Daoy (cell line): Measurements from ENCODE around the gene BCAS4. TPM values are rescaled to one million over a fixed set of nuclear protein-coding genes. Genes with fewer than 3 reads are reported as not detected.
"Not testable (repeated sequence)": the region's sequence is repeated elsewhere in the genome, so short reads cannot be mapped to it uniquely, and the experiment has no call there.

ENCODE experiments used
- DNase-seq: peaks from one replicate; pipeline ENCODE4 v3.0.0-alpha.2; 2015; ENCODE audit warnings: low read depth
- total RNA-seq: library from RNA; depleted of rRNA; stranded (reverse); fragments of >200 nt; shearing (Covaris generic); gene quantifications from 2 replicates; pipeline ENCODE4 v1.2.3, GENCODE V29; 2014; rRNA removed

BCAS4 gene, protein sequence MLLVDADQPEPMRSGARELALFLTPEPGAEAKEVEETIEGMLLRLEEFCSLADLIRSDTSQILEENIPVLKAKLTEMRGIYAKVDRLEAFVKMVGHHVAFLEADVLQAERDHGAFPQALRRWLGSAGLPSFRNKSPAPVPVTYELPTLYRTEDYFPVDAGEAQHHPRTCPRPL
- 10.9 and 16.1 TPM in 2 replicates for total RNA-seq

DNA sequence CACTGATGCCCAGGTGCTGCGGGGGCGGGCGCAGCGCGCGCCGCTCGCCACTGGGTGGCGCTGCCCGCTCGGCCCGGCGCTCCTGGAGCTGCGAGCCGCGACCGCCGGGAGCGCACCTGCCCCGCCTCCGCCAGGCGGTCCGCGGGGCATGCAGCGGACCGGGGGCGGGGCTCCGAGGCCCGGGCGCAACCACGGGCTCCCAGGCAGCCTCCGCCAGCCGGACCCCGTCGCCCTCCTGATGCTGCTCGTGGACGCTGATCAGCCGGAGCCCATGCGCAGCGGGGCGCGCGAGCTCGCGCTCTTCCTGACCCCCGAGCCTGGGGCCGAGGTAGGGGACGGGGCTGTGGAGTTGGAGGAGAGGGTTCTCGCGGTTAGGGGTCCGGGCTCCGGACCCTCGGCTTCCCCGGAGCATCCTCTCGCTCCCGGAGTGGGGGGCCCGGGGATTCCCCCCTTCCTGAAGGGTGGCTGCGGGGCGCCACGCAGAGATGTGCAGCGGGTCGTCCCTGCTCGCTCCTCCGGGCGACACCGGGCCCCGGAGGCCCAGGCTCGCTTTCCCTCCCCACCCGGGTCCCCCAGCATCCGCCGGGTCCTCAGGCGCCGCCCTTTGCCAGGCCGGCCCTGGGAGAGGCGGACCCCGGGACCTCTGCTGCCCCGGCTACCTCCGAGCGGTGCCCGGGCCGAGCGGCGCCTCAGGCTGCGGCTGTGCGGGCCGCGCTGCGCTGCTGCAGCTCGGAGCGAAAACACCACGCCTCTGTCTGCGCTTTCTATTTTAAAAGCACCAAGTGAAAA lies at the start of gene BCAS4:
BCAS4 (plus strand) TSS at position 216 of the 789 bp plus-strand sequence; CDS start at position 239, 23 bp downstream.
- peak; percentile 89 for DNase-seq

DNA sequence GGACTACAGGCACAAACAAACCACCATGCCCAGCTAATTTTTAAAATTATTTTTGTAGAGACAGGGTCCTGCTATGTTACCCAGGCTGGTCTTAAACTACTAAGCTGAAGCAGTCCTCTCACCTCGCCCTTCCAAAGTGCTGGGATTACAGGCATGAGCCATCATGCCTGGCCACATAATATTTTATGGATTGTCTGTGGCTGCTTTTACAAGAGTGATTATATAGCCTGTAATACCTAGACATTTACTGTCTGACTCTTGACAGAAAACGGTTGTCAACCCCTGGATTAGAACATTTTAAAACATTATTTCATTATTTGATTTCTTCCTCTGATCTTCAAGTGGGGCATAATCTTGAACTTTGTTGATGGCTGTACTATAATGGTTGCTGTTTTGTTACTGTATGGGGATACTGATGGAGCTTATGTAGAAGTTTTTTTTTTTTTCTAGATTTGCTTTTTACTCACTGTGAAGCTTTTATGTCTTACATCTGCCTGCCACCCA lies 49.2 kb upstream of the BCAS4 start:
- DNase-seq, result peak; percentile 28

GRCh38 chr20:50746138-50746940 lies 48.5 kb upstream of the BCAS4 start:
- peak; percentile 23 for DNase-seq

DNA sequence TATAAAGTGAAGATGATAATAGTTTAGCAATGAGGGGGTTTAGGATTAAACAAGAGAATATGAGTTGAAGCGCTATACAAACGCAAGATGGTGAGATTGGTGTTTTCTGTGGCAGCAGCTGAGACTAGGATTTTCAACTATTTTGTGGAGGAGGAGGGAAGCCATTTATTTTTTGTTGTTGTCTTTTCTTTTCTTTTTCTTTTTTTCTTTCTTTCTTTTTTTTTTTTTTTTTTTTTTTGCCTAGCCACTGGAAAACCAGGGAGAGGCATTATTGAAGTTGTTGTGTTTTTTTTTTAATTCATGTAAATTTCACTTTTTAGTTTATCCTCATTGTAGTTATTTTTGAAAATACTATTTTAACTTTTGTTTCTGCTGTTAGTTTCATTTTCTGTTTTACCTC lies 47.6 kb upstream of the BCAS4 start:
- no peak for DNase-seq

- no peak for DNase-seq
Measured at GRCh38 chr20:50750145-50750671, 44.7 kb upstream of the BCAS4 start.

DNA sequence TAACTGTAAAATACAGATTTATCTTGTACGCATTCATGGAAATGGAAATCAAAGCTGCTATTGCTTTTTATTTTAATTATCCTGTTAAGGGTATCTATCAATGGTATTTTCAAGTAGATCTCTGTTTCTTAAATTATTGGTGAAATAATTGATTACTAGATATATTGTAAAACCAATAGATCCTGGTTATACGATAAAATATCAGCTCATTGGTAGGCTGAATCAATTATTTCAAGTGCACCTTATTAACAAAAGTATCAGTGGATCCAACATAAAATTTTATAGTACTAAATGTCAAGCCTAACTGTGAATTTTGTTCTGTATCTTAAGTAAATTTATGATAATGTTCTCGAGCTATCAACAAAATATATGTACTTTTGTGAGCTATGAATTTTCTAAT lies 41.7 kb upstream of the BCAS4 start:
- DNase-seq, result no peak

DNA sequence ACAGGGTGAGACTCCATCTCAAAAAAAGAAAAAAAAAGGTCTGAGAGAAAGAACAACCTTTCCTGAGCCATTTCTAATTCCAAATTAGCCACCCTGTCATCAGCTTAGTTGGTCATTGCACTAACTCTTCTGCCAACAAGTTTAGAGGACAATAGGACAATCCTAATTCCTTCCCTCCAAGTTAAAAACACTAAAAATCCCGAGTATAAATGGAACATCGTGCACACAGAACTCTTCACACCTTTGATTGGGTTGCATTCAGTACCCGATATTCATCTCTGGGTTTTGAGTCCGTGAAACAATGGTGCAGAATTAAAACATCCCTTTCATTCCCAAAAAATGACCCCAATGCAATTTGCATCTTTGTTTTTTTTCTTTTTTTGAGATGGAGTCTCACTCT lies 40.4 kb upstream of the BCAS4 start:
- no peak for DNase-seq

DNA sequence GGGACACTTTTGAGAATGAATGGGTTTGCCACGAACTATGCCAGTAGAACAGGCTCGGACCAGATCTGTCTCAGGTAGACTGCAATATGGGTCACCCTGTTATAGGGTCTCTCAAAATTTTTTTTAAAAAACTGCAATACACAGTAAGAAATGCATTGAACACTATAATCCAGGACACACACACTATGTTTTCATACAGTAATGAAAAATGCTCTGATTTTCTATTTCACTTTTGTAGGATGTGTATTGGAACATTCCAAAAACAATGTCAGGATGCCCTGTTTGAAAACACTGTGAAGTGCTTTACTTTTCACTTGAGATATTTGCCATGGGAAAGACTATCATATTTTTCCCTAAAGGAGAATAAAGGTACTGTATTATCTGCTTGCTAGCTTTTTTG lies 38.4 kb upstream of the BCAS4 start:
- DNase-seq, result no peak

GRCh38 chr20:50758469-50758868 lies 36.4 kb upstream of the BCAS4 start:
- DNase-seq, result peak; percentile 29

DNA sequence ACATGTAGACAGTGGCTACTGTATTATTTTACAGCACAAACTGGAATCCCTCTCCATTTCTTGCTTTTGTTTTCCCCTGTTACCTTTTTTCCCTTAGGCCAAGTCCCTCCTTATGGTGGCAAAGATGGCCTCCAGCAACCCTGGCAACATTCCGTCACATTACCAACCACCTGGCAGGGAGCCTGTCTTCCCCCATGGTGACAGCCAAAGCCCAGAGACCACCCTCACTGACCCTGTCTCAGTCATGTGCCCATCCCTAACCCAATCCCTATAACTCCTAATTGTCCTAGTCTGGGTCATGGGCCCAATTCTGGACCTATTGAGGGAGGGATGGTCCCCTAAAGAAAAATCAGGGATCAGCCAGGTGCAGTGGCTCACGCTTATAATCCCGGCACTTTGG lies 35.9 kb upstream of the BCAS4 start:
- no peak for DNase-seq

DNA sequence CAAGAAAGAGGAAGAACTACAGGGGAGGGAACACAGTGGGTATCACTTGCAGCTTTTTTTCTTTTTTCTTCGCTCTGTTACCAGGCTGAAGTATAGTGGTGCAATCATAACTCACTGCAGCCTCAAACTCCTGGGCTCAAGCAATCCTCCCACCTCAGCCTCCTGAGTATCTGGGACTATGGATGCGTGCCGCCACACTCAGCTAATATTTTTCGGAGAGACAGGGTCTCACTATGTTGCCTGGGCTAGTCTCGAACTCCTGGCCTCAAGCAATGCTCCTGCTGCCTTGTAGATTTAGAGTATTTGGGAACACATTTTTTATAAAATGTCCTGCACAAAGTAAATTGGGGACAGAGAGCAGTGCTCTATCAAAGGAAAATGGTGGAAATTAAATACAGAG lies 35.2 kb upstream of the BCAS4 start:
- DNase-seq, result no peak

GRCh38 chr20:50762045-50762422 lies 32.8 kb upstream of the BCAS4 start:
- DNase-seq, result peak; percentile 64

DNA sequence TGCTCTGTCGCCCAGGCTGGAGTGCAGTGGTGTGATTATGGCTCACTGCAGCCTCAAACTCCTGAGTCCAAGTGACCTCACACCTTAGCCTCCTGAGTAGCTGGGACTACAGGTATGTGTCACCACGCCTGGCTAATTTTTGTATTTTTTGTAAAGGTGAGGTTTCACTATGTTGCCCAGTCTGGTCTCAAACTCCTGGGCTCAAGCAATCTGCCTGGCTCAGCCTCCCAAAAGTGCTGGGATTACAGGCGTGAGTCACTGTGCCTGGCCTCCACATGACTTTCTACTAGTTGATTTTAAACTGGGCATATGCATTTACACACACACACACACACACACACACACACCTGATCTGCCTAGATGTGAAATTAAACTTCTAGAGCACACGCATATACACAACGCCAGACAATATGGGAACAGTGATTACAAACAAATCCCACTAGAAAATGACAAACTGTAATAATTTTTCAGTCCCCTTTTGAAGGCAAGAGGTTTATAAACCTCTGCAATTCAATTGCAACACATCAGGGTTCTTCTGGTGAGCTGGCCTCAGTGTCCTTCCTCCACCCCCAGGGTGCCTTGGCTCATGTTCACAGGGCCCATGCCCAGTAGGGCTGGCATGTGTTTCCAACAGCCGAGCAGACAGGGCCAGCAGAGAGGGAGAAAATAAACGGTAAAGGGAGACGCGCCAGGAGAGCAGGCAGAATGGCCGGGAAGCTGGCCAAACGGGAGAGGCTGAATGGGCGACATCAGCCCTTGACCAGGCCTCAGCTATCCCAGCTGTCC lies 32.2 kb upstream of the BCAS4 start:
- DNase-seq, result peak; percentile 68

GRCh38 chr20:50763550-50764458 lies 31.1 kb upstream of the BCAS4 start:
- not testable (repeated sequence) for DNase-seq

DNA sequence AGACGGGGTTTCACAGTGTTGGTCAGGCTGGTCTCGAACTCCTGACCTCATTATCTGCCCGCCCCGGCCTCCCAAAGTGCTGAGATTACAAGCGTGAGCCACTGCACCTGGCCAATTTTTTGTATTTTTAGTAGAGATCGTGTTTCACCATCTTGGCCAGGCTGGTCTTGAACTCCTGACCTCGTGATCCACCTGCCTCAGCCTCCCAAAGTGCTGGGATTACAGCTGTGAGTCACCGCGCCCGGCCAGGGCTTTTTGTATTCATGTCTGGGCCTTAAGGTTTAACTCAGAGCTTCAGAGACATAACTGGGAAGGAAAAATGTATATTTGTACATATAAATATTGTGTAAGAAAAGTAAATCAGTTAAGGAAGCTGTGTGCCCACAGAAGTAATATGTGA lies 29.6 kb upstream of the BCAS4 start:
- peak; percentile 10 for DNase-seq

- DNase-seq, result no peak
Measured at GRCh38 chr20:50765674-50766073, 29.2 kb upstream of the BCAS4 start.

- DNase-seq, result not testable (repeated sequence)
Measured at GRCh38 chr20:50766955-50767809, 27.7 kb upstream of the BCAS4 start.

- not testable (repeated sequence) for DNase-seq
Measured at GRCh38 chr20:50768991-50769390, 25.9 kb upstream of the BCAS4 start.

GRCh38 chr20:50769551-50770085 lies 25.2 kb upstream of the BCAS4 start:
- not testable (repeated sequence) for DNase-seq
